Mononuclear cell (primary cell): ENCODE data around the gene SHC2. TPM values are rescaled to one million over a fixed set of nuclear protein-coding genes. Genes with fewer than 3 reads are reported as not detected.

Experiments
- H3K27me3 ChIP-seq: 2 replicates; pipeline ENCODE4 v1.6.0; 2011; ENCODE audit warnings: low read length, control low read depth; ENCODE audit not compliant: insufficient read depth
- H3K4me1 ChIP-seq: 2 replicates; pipeline ENCODE4 v1.5.1; 2011; ENCODE audit warnings: mild to moderate bottlenecking, low read length, control low read depth; ENCODE audit not compliant: insufficient read depth
- H3K4me3 ChIP-seq: 2 replicates; pipeline ENCODE4 v1.5.1; 2011; ENCODE audit warnings: mild to moderate bottlenecking, low read length, moderate library complexity
- H3K9me3 ChIP-seq: 2 replicates; pipeline ENCODE4 v1.5.1; 2011; ENCODE audit warnings: low read depth, mild to moderate bottlenecking, control low read depth, low read length
- total RNA-seq: library from RNA; depleted of rRNA; stranded (reverse); fragments of >200 nt; gene quantifications from one replicate; pipeline ENCODE4 v1.2.3, GENCODE V29; 2012

SHC2 gene
- total RNA-seq = 0.42 TPM

GRCh38 chr19:460877-461720 lies at the start of gene SHC2:
Gene SHC2, minus strand, starts transcription at chr19:461033. Its CDS starts 37 bp downstream, at chr19:460996.
- no peak within 1 kb of the TSS for H3K4me3 ChIP-seq
- no peaks in the 10 kb centered on the region for H3K9me3 ChIP-seq
- H3K4me1 ChIP-seq = no peaks in the 10 kb centered on the region
- peaks cover 14% of the 10 kb centered on the region for H3K27me3 ChIP-seq

GRCh38 chr19:508204-509150 lies 47.6 kb upstream of the SHC2 start:
- no peaks in the 10 kb centered on the region for H3K9me3 ChIP-seq
- H3K4me1 ChIP-seq = peaks cover 60% of the 10 kb centered on the region
- H3K27me3 ChIP-seq = no peaks in the 10 kb centered on the region
- peak overlapping the region; percentile 96 for H3K4me3 ChIP-seq

- H3K4me3 ChIP-seq = peak within 1 kb of the TSS; percentile 96
- H3K9me3 ChIP-seq = no peaks in the 10 kb centered on the region
- H3K27me3 ChIP-seq = no peaks in the 10 kb centered on the region
- H3K4me1 ChIP-seq = peaks cover 61% of the 10 kb centered on the region
Observed at GRCh38 chr19:507286-508203, 46.7 kb upstream of the SHC2 start, which contains the start of gene TPGS1. Gene TPGS1, plus strand, starts transcription at chr19:507497. Its CDS starts 10 bp downstream, at chr19:507507.

- peak overlapping the region; percentile 96 for H3K4me3 ChIP-seq
- no peaks in the 10 kb centered on the region for H3K9me3 ChIP-seq
- peaks cover 55% of the 10 kb centered on the region for H3K4me1 ChIP-seq
- H3K27me3 ChIP-seq = no peaks in the 10 kb centered on the region
Observed at GRCh38 chr19:506404-507285, 45.8 kb upstream of the SHC2 start.

GRCh38 chr19:504616-505015 lies 43.8 kb upstream of the SHC2 start:
- H3K4me1 ChIP-seq = peaks cover 34% of the 10 kb centered on the region
- no peak overlapping the region for H3K4me3 ChIP-seq
- peaks cover under 1% of the 10 kb centered on the region for H3K27me3 ChIP-seq
- no peaks in the 10 kb centered on the region for H3K9me3 ChIP-seq

GRCh38 chr19:501646-502045 lies 40.8 kb upstream of the SHC2 start:
- H3K9me3 ChIP-seq = no peaks in the 10 kb centered on the region
- no peak overlapping the region for H3K4me3 ChIP-seq
- peaks cover 14% of the 10 kb centered on the region for H3K27me3 ChIP-seq
- peaks cover 20% of the 10 kb centered on the region for H3K4me1 ChIP-seq

- no peaks in the 10 kb centered on the region for H3K9me3 ChIP-seq
- H3K27me3 ChIP-seq = peaks cover 19% of the 10 kb centered on the region
- H3K4me3 ChIP-seq = no peak overlapping the region
- peaks cover 9% of the 10 kb centered on the region for H3K4me1 ChIP-seq
Observed at GRCh38 chr19:498977-499623, 38.3 kb upstream of the SHC2 start.

- H3K27me3 ChIP-seq = peaks cover 19% of the 10 kb centered on the region
- peaks cover 9% of the 10 kb centered on the region for H3K4me1 ChIP-seq
- no peaks in the 10 kb centered on the region for H3K9me3 ChIP-seq
- no peak overlapping the region for H3K4me3 ChIP-seq
Observed at GRCh38 chr19:498511-498891, 37.7 kb upstream of the SHC2 start.

GRCh38 chr19:497869-498510 lies 37.2 kb upstream of the SHC2 start:
- Histone ChIP-seq H3K27me3 (peaks cover 19% of the 10 kb centered on the region), H3K9me3 (no peaks in the 10 kb centered on the region), H3K4me1 (peaks cover 9% of the 10 kb centered on the region), H3K4me3 (no peak overlapping the region)

- Histone ChIP-seq H3K4me3 (no peak overlapping the region), H3K9me3 (no peaks in the 10 kb centered on the region), H3K27me3 (peaks cover 19% of the 10 kb centered on the region), H3K4me1 (peaks cover 6% of the 10 kb centered on the region)
Observed at GRCh38 chr19:497491-497868, 36.6 kb upstream of the SHC2 start.

GRCh38 chr19:496986-497385 lies 36.2 kb upstream of the SHC2 start:
- Histone ChIP-seq H3K9me3 (no peaks in the 10 kb centered on the region), H3K4me3 (no peak overlapping the region), H3K4me1 (peaks cover 5% of the 10 kb centered on the region), H3K27me3 (peaks cover 19% of the 10 kb centered on the region)

- Histone ChIP-seq H3K9me3 (no peaks in the 10 kb centered on the region), H3K4me3 (no peak within 1 kb of the TSS), H3K27me3 (peaks cover 19% of the 10 kb centered on the region), H3K4me1 (peaks cover 5% of the 10 kb centered on the region)
Observed at GRCh38 chr19:496112-496665, 35.4 kb upstream of the SHC2 start, which contains the start of gene MADCAM1. Gene MADCAM1, plus strand, starts transcription at chr19:496486. Its CDS starts 14 bp downstream, at chr19:496500.
